Colonic mucosa (tissue), 4 donors: ENCODE data around the gene AVEN. TPM values are rescaled to one million over a fixed set of nuclear protein-coding genes. Genes with fewer than 3 reads are reported as not detected.

Experiments
- DNase-seq: peaks from one replicate; pipeline ENCODE4 v3.0.0-alpha.2; 2020
- H3K27ac ChIP-seq: fragments of 200-600 bp; one replicate; pipeline ENCODE4 v1.8.0; 2021
- H3K27me3 ChIP-seq: fragments of 200-600 bp; one replicate; pipeline ENCODE4 v1.8.0; 2021
- H3K36me3 ChIP-seq: fragments of 200-600 bp; one replicate; pipeline ENCODE4 v1.8.0; 2021
- H3K4me1 ChIP-seq: fragments of 200-600 bp; one replicate; pipeline ENCODE4 v1.8.0; 2021; ENCODE audit warnings: mild to moderate bottlenecking
- H3K4me3 ChIP-seq: fragments of 200-600 bp; one replicate; pipeline ENCODE4 v1.8.0; 2021
- H3K9ac ChIP-seq, 2 donors: one replicate each; pipeline ENCODE4 v1.7.0; 2013; ENCODE audit warnings: control low read depth in 2 of 2, low read depth in 2 of 2, low read length in 2 of 2
- H3K9me3 ChIP-seq: fragments of 200-600 bp; one replicate; pipeline ENCODE4 v1.8.0; 2021
- CTCF ChIP-seq: fragments of 200-600 bp; IDR thresholded peaks from one replicate; pipeline ENCODE4 v1.8.0; 2022; ENCODE audit warnings: antibody characterized with exemption, mild to moderate bottlenecking
- intact Hi-C: fragments of 100-400 bp; cut with DNase I; formaldehyde crosslinking; loops from one replicate; pipeline ENCODE4 v1.14.1; 2022
- total RNA-seq, 2 donors: library from RNA; stranded (reverse); fragmentation: NEBNext Ultra II Directional in 1 of 2; extraction: Animal tissue kit (Norgen Biotek cat#: 25700) in 1 of 2; gene quantifications; one replicate each; pipeline ENCODE4 v1.2.1, GENCODE V29; 2021
- donor health status: healthy.
- donor health status: DM: no; HTN: no; CAD: no.
- donor health status: DM: no; HTN: no; CAD: no.

The AVEN gene
- total RNA-seq, 2 donors from 2014 or later, result 10.0 to 13.9 TPM

DNA sequence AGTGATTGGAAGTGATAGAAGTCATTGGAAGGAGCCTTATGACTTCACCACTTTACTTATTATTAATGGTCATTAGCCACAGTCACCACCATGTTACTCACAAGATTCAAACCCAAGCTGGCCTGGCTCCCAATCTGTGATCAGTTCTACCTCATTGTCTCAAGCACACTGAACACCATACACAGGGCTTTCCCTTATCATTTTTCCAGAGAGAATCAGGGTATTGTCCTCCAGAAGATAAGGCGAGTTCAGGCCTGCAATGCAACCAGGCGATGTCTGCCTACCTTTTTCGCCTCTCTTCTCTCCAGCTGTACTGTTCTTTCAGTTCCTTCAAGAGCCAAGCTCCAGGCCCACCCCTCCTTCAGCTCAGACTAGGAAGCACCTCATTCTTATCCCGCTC lies 37.8 kb upstream of the AVEN start:
- Histone ChIP-seq H3K4me1 (no peaks in the 10 kb centered on the region), H3K27ac (no peak overlapping the region), H3K27me3 (no peaks in the 10 kb centered on the region), H3K9ac (no peak overlapping the region), H3K4me3 (no peak overlapping the region), H3K36me3 (no peaks in the 10 kb centered on the region), H3K9me3 (no peaks in the 10 kb centered on the region)
- no peak for DNase-seq
- TF ChIP-seq CTCF, result no peak
- intact Hi-C loops, result no loop called here

DNA sequence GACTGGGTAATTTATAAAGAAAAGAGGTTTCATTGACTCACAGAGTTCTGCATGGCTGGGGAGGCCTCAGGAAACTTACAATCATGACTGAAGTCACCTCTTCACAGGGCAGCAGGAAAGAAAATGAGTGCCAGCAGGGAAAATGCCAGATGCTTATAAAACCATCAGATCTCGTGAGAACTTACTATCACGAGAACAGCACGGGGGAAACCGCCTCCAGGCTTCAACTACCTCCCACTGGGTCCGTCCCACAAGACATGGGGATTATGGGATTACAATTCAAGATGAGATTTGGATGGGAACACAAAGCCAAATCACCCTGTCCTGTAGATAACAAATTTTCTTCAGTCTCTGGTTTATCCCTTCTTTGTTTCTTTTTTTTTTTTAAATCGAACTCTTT lies 31.0 kb upstream of the AVEN start:
- Histone ChIP-seq H3K27ac (no peak overlapping the region), H3K9me3 (no peaks in the 10 kb centered on the region), H3K4me1 (no peaks in the 10 kb centered on the region), H3K27me3 (no peaks in the 10 kb centered on the region), H3K4me3 (no peak overlapping the region), H3K36me3 (no peaks in the 10 kb centered on the region), H3K9ac (no peak overlapping the region)
- intact Hi-C loops, result no loop called here
- DNase-seq, result no peak
- TF ChIP-seq CTCF, result no peak

- H3K36me3 ChIP-seq, result no peaks in the 10 kb centered on the region
- intact Hi-C loops, result loop anchor here (10.0 kb wide), 1 partner anchor 519 kb away; the partner anchor contains the start of gene GOLGA8B
- H3K9ac ChIP-seq, result no peak overlapping the region
- no peaks in the 10 kb centered on the region for H3K9me3 ChIP-seq
- H3K4me1 ChIP-seq, result no peaks in the 10 kb centered on the region
- no peak for DNase-seq
- no peak overlapping the region for H3K27ac ChIP-seq
- TF ChIP-seq CTCF, result no peak
- no peaks in the 10 kb centered on the region for H3K27me3 ChIP-seq
- H3K4me3 ChIP-seq, result no peak overlapping the region
Measured at GRCh38 chr15:34065941-34066340, 26.9 kb upstream of the AVEN start.

DNA sequence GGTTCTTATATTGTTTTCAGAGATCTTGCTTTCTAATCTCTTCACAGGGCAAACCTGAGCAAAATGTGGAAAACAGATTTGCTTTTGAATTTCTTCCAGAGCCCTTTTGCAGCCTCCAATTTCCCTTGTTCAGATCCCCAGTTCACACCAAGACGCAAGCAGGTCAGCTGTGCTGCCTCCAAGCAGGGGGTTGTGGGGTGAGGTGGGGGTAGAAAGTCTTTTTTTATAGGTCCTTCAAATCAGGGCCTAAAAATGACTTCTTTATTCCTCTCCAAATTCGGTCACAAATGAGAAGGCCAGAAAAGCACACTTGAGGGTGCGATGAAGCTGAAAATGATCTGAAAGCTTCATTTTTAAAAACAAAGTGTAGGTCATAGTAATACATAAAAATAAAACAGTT lies 26.3 kb upstream of the AVEN start:
- no peak for DNase-seq
- Histone ChIP-seq H3K27ac (no peak overlapping the region), H3K27me3 (no peaks in the 10 kb centered on the region), H3K9ac (no peak overlapping the region), H3K4me1 (no peaks in the 10 kb centered on the region), H3K9me3 (no peaks in the 10 kb centered on the region), H3K36me3 (no peaks in the 10 kb centered on the region), H3K4me3 (no peak overlapping the region)
- intact Hi-C loops, result loop anchor here (10.0 kb wide), 1 partner anchor 520 kb away; the partner anchor contains the start of gene GOLGA8B
- TF ChIP-seq CTCF, result no peak

GRCh38 chr15:34064438-34064837 lies 25.4 kb upstream of the AVEN start:
- H3K9me3 ChIP-seq, result no peaks in the 10 kb centered on the region
- no peaks in the 10 kb centered on the region for H3K4me1 ChIP-seq
- H3K27me3 ChIP-seq, result no peaks in the 10 kb centered on the region
- intact Hi-C loops, result loop anchor here (10.0 kb wide), 1 partner anchor 520 kb away; the partner anchor contains the start of gene GOLGA8B
- no peaks in the 10 kb centered on the region for H3K36me3 ChIP-seq
- TF ChIP-seq CTCF, result no peak
- H3K9ac ChIP-seq, result no peak overlapping the region
- DNase-seq, result no peak
- no peak overlapping the region for H3K27ac ChIP-seq
- H3K4me3 ChIP-seq, result no peak overlapping the region

DNA sequence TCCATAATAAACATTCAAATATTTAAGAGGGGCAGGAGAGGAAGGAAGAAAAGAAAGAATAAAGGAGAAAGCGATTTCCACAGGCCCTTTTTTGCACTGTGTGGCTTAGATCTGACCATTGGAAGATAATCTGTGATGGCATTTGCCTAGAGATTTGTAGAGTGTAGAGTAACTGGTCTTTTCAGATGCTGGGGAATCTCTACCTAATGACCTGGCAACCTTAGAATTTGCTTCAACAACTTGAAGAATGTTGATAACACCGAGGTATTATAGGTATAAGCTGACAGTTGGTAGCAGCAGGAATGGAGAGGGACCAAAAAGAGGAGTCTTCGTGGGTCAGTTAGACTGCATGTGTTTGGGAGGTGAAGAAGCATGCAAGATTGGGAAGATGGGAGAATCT lies 20.9 kb upstream of the AVEN start:
- intact Hi-C loops, result loop anchor here (10.0 kb wide), 1 partner anchor 525 kb away; the partner anchor contains the start of gene GOLGA8B
- H3K9me3 ChIP-seq, result no peaks in the 10 kb centered on the region
- no peaks in the 10 kb centered on the region for H3K4me1 ChIP-seq
- DNase-seq, result no peak
- no peak overlapping the region for H3K4me3 ChIP-seq
- H3K36me3 ChIP-seq, result no peaks in the 10 kb centered on the region
- H3K27me3 ChIP-seq, result no peaks in the 10 kb centered on the region
- no peak overlapping the region for H3K9ac ChIP-seq
- TF ChIP-seq CTCF, result no peak
- H3K27ac ChIP-seq, result no peak overlapping the region
